Lung microvascular endothelial cell (primary cell): ENCODE measurements around the gene HCFC1R1. TPM values are rescaled to one million over a fixed set of nuclear protein-coding genes. Genes with fewer than 3 reads are reported as not detected.

Experiments
- DNase-seq, 2 donors: peaks; one replicate each; pipeline versions ENCODE4 v3.0.0 to v3.0.0-alpha.2; 2010; ENCODE audit warnings: low read depth in 2 of 2
- total RNA-seq: library from RNA; depleted of rRNA; stranded (reverse); fragments of >200 nt; gene quantifications from 2 replicates; pipeline ENCODE4 v1.2.1, GENCODE V29; 2014

The HCFC1R1 gene
- total RNA-seq, 1 donor from 2014 or later, result 4.6 TPM

- peak; percentile 78 to 79 for DNase-seq
Measured at GRCh38 chr16:3020247-3020603, 3.5 kb downstream of the HCFC1R1 start, which contains the start of gene TNFRSF12A. Gene TNFRSF12A (plus strand): TSS chr16:3020368. CDS start chr16:3020398, 30 bp downstream.

- no peak for DNase-seq
Measured at GRCh38 chr16:3019594-3020246, 4.0 kb downstream of the HCFC1R1 start.

- DNase-seq, result no peak
Measured at GRCh38 chr16:3017794-3018506, 5.8 kb downstream of the HCFC1R1 start, which contains the start of gene CLDN6. Gene CLDN6 (minus strand): TSS chr16:3018183. CDS start chr16:3016021, 2,162 bp downstream.

GRCh38 chr16:3017344-3017743 lies 6.4 kb downstream of the HCFC1R1 start:
- DNase-seq, result no peak

- no peak for DNase-seq
Measured at GRCh38 chr16:3015865-3016521, 7.7 kb downstream of the HCFC1R1 start.

- DNase-seq, result no peak
Measured at GRCh38 chr16:3014971-3015370, 8.8 kb downstream of the HCFC1R1 start.

GRCh38 chr16:3013998-3014690 lies 9.6 kb downstream of the HCFC1R1 start:
- no peak for DNase-seq

GRCh38 chr16:3013491-3013951 lies 10.2 kb downstream of the HCFC1R1 start:
- no peak for DNase-seq

GRCh38 chr16:3012828-3013420 lies 10.8 kb downstream of the HCFC1R1 start, which contains the start of gene CLDN9:
Gene CLDN9 (plus strand): TSS chr16:3012923. CDS start chr16:3013363, 440 bp downstream.
- no peak for DNase-seq

- DNase-seq, result no peak
Measured at GRCh38 chr16:3012246-3012645, 11.5 kb downstream of the HCFC1R1 start.

- no peak for DNase-seq
Measured at GRCh38 chr16:3010510-3010909, 13.2 kb downstream of the HCFC1R1 start.

GRCh38 chr16:3009568-3010390 lies 14.0 kb downstream of the HCFC1R1 start:
- no peak for DNase-seq

- no peak for DNase-seq
Measured at GRCh38 chr16:3008690-3009037, 15.1 kb downstream of the HCFC1R1 start.

GRCh38 chr16:3007957-3008689 lies 15.6 kb downstream of the HCFC1R1 start:
- peak in 1 of 2 donors; percentile 29 for DNase-seq

GRCh38 chr16:3007059-3007956 lies 16.4 kb downstream of the HCFC1R1 start:
- no peak for DNase-seq

GRCh38 chr16:3004781-3005284 lies 18.9 kb downstream of the HCFC1R1 start:
- no peak for DNase-seq

- no peak for DNase-seq
Measured at GRCh38 chr16:3004319-3004718, 19.4 kb downstream of the HCFC1R1 start.

- DNase-seq, result peak; percentile 99 to 100
Measured at GRCh38 chr16:3003582-3004270, 20.0 kb downstream of the HCFC1R1 start.
